HepG2 (cell line): ENCODE results near the gene TMEM187. TPM values are rescaled to one million over a fixed set of nuclear protein-coding genes. Genes with fewer than 3 reads are reported as not detected.

Experiments
- ATAC-seq: fragments of 200-7000 bp; cut with Tn5 transposase; 3 replicates; pipeline ENCODE4 v1.9.1; 2020; ENCODE audit warnings: mild to moderate bottlenecking, moderate library complexity
- BruUV-seq: library from RNA; stranded (reverse); fragments of 400-500 nt; replicated peaks from 2 replicates; lab custom pipeline; 2021; lab: Mats Ljungman, UMichigan
- CTCF ChIA-PET: fragments of 300-600 bp; formaldehyde crosslinking; extraction: SDS; loops from one replicate; lab custom pipeline; 2021; ENCODE audit warnings: low total read pairs, inconsistent platforms, low intra/inter-chr PET ratio; lab: Yijun Ruan, JAX
- POLR2A ChIA-PET: fragments of 350-600 bp; sonication (Branson Sonifier 250); formaldehyde crosslinking; loops from one replicate; lab custom pipeline; 2020; ENCODE audit warnings: antibody characterized with exemption, inconsistent platforms; lab: Yijun Ruan, JAX
- DNase-seq: peaks from one replicate; pipeline ENCODE4 v3.0.0-alpha.2; 2015; ENCODE audit warnings: low spot score
- FAIRE-seq: peaks from 3 replicates; lab custom pipeline; 2011; peaks lifted over from hg19 to GRCh38; lab: Jason Lieb, UNC
- H2AFZ ChIP-seq: one replicate; pipeline ENCODE4 v1.6.1; 2011; ENCODE audit warnings: low read length, inconsistent platforms
- H3K27ac ChIP-seq: fragments of 300-600 bp; 3 replicates; pipeline ENCODE4 v1.8.0; 2011; ENCODE audit warnings: mixed run types, mild to moderate bottlenecking, mixed read lengths, low read length, inconsistent platforms; ENCODE audit not compliant: insufficient read depth; ENCODE audit errors: extremely low read length
- H3K27me3 ChIP-seq, 2 experiments: fragments of 200-600 bp in 1 of 2; 2 replicates in 1 of 2; 3 replicates in 1 of 2; pipeline versions ENCODE4 v1.6.0 to v1.8.0; 2011; ENCODE audit warnings: low read length in 2 of 2, mild to moderate bottlenecking in 2 of 2, moderate library complexity in 2 of 2, inconsistent platforms in 1 of 2; ENCODE audit not compliant: insufficient read depth in 2 of 2, control insufficient read depth in 1 of 2
- H3K36me3 ChIP-seq, 2 experiments: fragments of 200-600 bp in 1 of 2; replicated peaks in 1 of 2; 2 replicates in 1 of 2; 3 replicates in 1 of 2; pipeline versions ENCODE4 v1.5.1 to v1.8.0; 2011; ENCODE audit warnings: low read length in 2 of 2, inconsistent platforms in 1 of 2; ENCODE audit not compliant: insufficient read depth in 2 of 2, control insufficient read depth in 1 of 2
- H3K4me1 ChIP-seq: 2 replicates; pipeline ENCODE4 v1.5.1; 2012; ENCODE audit warnings: low read length, inconsistent platforms; ENCODE audit not compliant: insufficient read depth
- H3K4me2 ChIP-seq: 2 replicates; pipeline ENCODE4 v1.6.0; 2011; ENCODE audit warnings: low read depth, low read length, inconsistent platforms
- H3K4me3 ChIP-seq, 3 experiments: fragments of 200-600 bp in 1 of 3; sonication (generic), shearing (Covaris generic) in 1 of 3; replicated peaks in 1 of 3; 2 replicates each; pipeline ENCODE4 v1.5.1; 2011 to 2016; ENCODE audit warnings: low read length in 3 of 3, inconsistent platforms in 2 of 3, low read depth in 2 of 3, mild to moderate bottlenecking in 2 of 3, control low read depth in 1 of 3, mixed read lengths in 1 of 3; ENCODE audit not compliant: insufficient read depth in 1 of 3
- H3K79me2 ChIP-seq: one replicate; pipeline ENCODE4 v1.6.1; 2011; ENCODE audit warnings: low read length, inconsistent platforms; ENCODE audit not compliant: insufficient read depth
- H3K9ac ChIP-seq: 2 replicates; pipeline ENCODE4 v1.6.0; 2011; ENCODE audit warnings: mild to moderate bottlenecking, low read depth, low read length, inconsistent platforms; ENCODE audit not compliant: insufficient read depth
- H3K9me3 ChIP-seq: 2 replicates; pipeline ENCODE4 v1.5.1; 2012; ENCODE audit warnings: mild to moderate bottlenecking, low read length
- H4K20me1 ChIP-seq: 2 replicates; pipeline ENCODE4 v1.6.0; 2011; ENCODE audit warnings: inconsistent platforms, mild to moderate bottlenecking, low read length, moderate library complexity; ENCODE audit not compliant: insufficient read depth
- ARID4A ChIP-seq: sonication (generic); formaldehyde crosslinking; IDR thresholded peaks from 2 replicates; pipeline ENCODE4 v1.5.0; 2020; ENCODE audit warnings: mild to moderate bottlenecking, missing genetic modification reagents, borderline replicate concordance
- ESRRA ChIP-seq: sonication (generic); formaldehyde crosslinking; IDR thresholded peaks from 2 replicates; pipeline ENCODE4 v1.5.1; 2020; ENCODE audit warnings: mild to moderate bottlenecking, low read depth, missing genetic modification reagents
- KAT2B ChIP-seq: fragments of 150-350 bp; IDR thresholded peaks from 2 replicates; pipeline ENCODE4 v1.6.1; 2014; ENCODE audit warnings: low read depth, low read length, borderline replicate concordance
- KDM4B ChIP-seq: sonication (generic); formaldehyde crosslinking; IDR thresholded peaks from 2 replicates; pipeline ENCODE4 v1.4.0; 2020; ENCODE audit warnings: missing genetic modification reagents
- MEIS1 ChIP-seq: sonication (generic); formaldehyde crosslinking; IDR thresholded peaks from 2 replicates; pipeline ENCODE4 v1.9.0; 2021; ENCODE audit warnings: mild to moderate bottlenecking, missing genetic modification reagents, moderate library complexity, borderline replicate concordance
- PAF1 ChIP-seq: IDR thresholded peaks from 2 replicates; pipeline ENCODE4 v1.6.1; 2016; ENCODE audit warnings: missing genetic modification reagents, missing compliant biosample characterization
- PITX1 ChIP-seq: sonication (generic); formaldehyde crosslinking; IDR thresholded peaks from 2 replicates; pipeline ENCODE4 v1.5.1; 2020; ENCODE audit warnings: mild to moderate bottlenecking, missing genetic modification reagents
- RBM22 ChIP-seq: fragments of 200-400 bp; formaldehyde crosslinking; optimal IDR thresholded peaks from 2 replicates; pipeline ENCODE3; 2017; ENCODE audit warnings: mild to moderate bottlenecking, low read length, moderate library complexity
- ZBTB2 ChIP-seq: sonication (generic); formaldehyde crosslinking; IDR thresholded peaks from 2 replicates; pipeline ENCODE4 v1.8.0; 2022; ENCODE audit warnings: low read depth, missing genetic modification reagents
- ZNF124 ChIP-seq: sonication (generic); formaldehyde crosslinking; IDR thresholded peaks from 2 replicates; pipeline ENCODE4 v1.4.0; 2020; ENCODE audit warnings: missing genetic modification reagents
- ZNF639 ChIP-seq: conservative IDR thresholded peaks from 2 replicates; pipeline ENCODE4 v1.6.1; 2018; ENCODE audit warnings: missing genetic modification reagents
- ZNF773 ChIP-seq: sonication (generic); formaldehyde crosslinking; IDR thresholded peaks from 2 replicates; pipeline ENCODE4 v1.4.0; 2020; ENCODE audit warnings: missing genetic modification reagents, borderline replicate concordance
- ZNF883 ChIP-seq: sonication (generic); formaldehyde crosslinking; IDR thresholded peaks from 2 replicates; pipeline ENCODE4 v1.5.1; 2020; ENCODE audit warnings: mild to moderate bottlenecking, missing genetic modification reagents; ENCODE audit errors: not compliant biosample characterization
- WGBS: methylation state at CpG from one replicate; pipeline ENCODE4 v1.1.6; 2017; ENCODE audit warnings: low lambda C conversion rate; 5-methylcytosine and 5-hydroxymethylcytosine counted together
- in situ Hi-C: cut with HindIII; loops from 2 replicates; pipeline ENCODE4 v1.10.0; 2017; ENCODE audit warnings: low pct_unique_long_range_greater_than_20kb; ENCODE audit not compliant: extremely low pct_ligation_motif_present
- intact Hi-C: fragments of 100-400 bp; cut with micrococcal nuclease; formaldehyde crosslinking; loops from one replicate; pipeline ENCODE4 v1.10.0; 2022; ENCODE audit not compliant: unreplicated experiment
- polyA plus RNA-seq, 8 experiments: library from polyadenylated mRNA; depleted of rRNA in 3 of 8; stranded (reverse) in 7 of 8; unstranded in 1 of 8; fragments of >200 nt; fragmentation: Illumina TruSeq in 4 of 8; extraction: Trizol in 4 of 8; gene quantifications; 2 replicates each; pipeline versions ENCODE4 v1.2.1 to v1.2.3, GENCODE V29; 2011 to 2016; ENCODE audit warnings: low read depth in 4 of 8, missing spikeins in 1 of 8, mixed read lengths in 1 of 8; ENCODE audit not compliant: insufficient read depth in 1 of 8
- total RNA-seq, 5 experiments: library from RNA; depleted of rRNA; stranded (reverse); fragments of >200 nt; fragmentation: Illumina TruSeq; extraction: Trizol; gene quantifications; 2 replicates each; pipeline ENCODE4 v1.2.3, GENCODE V29; 2016; ENCODE audit warnings: low read depth in 1 of 5

The TMEM187 gene
- total and polyA plus RNA-seq, 2 of the 13 experiments (the other 11 are each of a cell fraction or from before 2014, with no cell fraction given) = 2.2 to 6.2 TPM

GRCh38 chrX:153964105-153964504 is 8.4 kb upstream of the TMEM187 start:
- ATAC-seq = no peak
- no TSS peak for BruUV-seq
- no peak overlapping the region for H3K27ac ChIP-seq
- H3K4me3 ChIP-seq = no peak overlapping the region
- TF ChIP-seq ZBTB2 (no peak), PAF1 (CRISPR knock-in tag) (no peak), ESRRA (no peak), ARID4A (CRISPR knock-in tag) (no peak), RBM22 (no peak), ZNF773 (CRISPR knock-in tag) (no peak), ZNF639 (no peak), ZNF883 (CRISPR knock-in tag) (no peak), ZNF124 (CRISPR knock-in tag) (no peak), KDM4B (CRISPR knock-in tag) (no peak), MEIS1 (CRISPR knock-in tag) (no peak), KAT2B (no peak), PITX1 (no peak)
- intact Hi-C loops (no loop called here), in situ Hi-C loops (no loop called here)
- H3K9ac ChIP-seq = no peak overlapping the region
- peaks cover 14 to 66% of the 10 kb centered on the region in 2 experiments; a peak in 4 of 5 replicates for H3K36me3 ChIP-seq
- no peak overlapping the region for H2AFZ ChIP-seq
- H3K79me2 ChIP-seq = peaks cover 55% of the 10 kb centered on the region
- WGBS = 99% methylated on average over 11 of the region's 14 CpGs
- FAIRE-seq = no peak
- no peak overlapping the region for H3K4me2 ChIP-seq
- ChIA-PET POLR2A (no interaction called here), CTCF (no interaction called here)
- no peaks in the 10 kb centered on the region for H3K9me3 ChIP-seq
- H3K4me1 ChIP-seq = peaks cover 31% of the 10 kb centered on the region
- no peaks in the 10 kb centered on the region for H3K27me3 ChIP-seq
- H4K20me1 ChIP-seq = peaks cover 41% of the 10 kb centered on the region
- DNase-seq = no peak
